Keratinocyte (primary cell): Measurements from ENCODE around the gene PPP1R17. TPM values are rescaled to one million over a fixed set of nuclear protein-coding genes. Genes with fewer than 3 reads are reported as not detected.

ENCODE experiments used
- DNase-seq: peaks from one replicate; pipeline ENCODE4 v3.0.0-alpha.2; 2011; ENCODE audit warnings: low read depth, missing footprints, low spot score
- FAIRE-seq: peaks from 2 replicates; lab custom pipeline; 2011; peaks lifted over from hg19 to GRCh38; lab: Jason Lieb, UNC
- H2AFZ ChIP-seq: 2 replicates; pipeline ENCODE4 v1.6.0; 2012; ENCODE audit warnings: low read length, control low read depth, inconsistent platforms; ENCODE audit not compliant: control insufficient read depth
- H3K27ac ChIP-seq: 2 replicates; pipeline ENCODE4 v1.5.1; 2011; ENCODE audit warnings: low read length; ENCODE audit not compliant: control insufficient read depth, insufficient read depth
- H3K27me3 ChIP-seq: 3 replicates; pipeline ENCODE4 v1.6.0; 2011; ENCODE audit warnings: low read length; ENCODE audit not compliant: control insufficient read depth, insufficient read depth; ENCODE audit errors: extremely low read depth
- H3K36me3 ChIP-seq, 2 experiments: 2 replicates in 1 of 2; 3 replicates in 1 of 2; pipeline ENCODE4 v1.5.1; 2011; ENCODE audit warnings: low read length in 2 of 2, mild to moderate bottlenecking in 1 of 2; ENCODE audit not compliant: control insufficient read depth in 2 of 2, insufficient read depth in 2 of 2; ENCODE audit errors: extremely low read depth in 1 of 2
- H3K4me1 ChIP-seq: 3 replicates; pipeline ENCODE4 v1.5.1; 2011; ENCODE audit warnings: low read length; ENCODE audit not compliant: control insufficient read depth, insufficient read depth; ENCODE audit errors: extremely low read depth
- H3K4me2 ChIP-seq: 3 replicates; pipeline ENCODE4 v1.6.0; 2011; ENCODE audit warnings: low read depth, low read length; ENCODE audit not compliant: control insufficient read depth, insufficient read depth; ENCODE audit errors: extremely low read depth
- H3K4me3 ChIP-seq, 3 experiments: fragments of 200-600 bp in 1 of 3; sonication (generic) in 1 of 3; 2 replicates in 2 of 3; 3 replicates in 1 of 3; pipeline ENCODE4 v1.5.1; 2011 to 2016; ENCODE audit warnings: low read length in 3 of 3, mild to moderate bottlenecking in 3 of 3, control low read depth in 2 of 3, inconsistent platforms in 1 of 3, low read depth in 1 of 3, mixed read lengths in 1 of 3, mixed run types in 1 of 3, moderate library complexity in 1 of 3; ENCODE audit not compliant: control insufficient read depth in 2 of 3, insufficient read depth in 2 of 3; ENCODE audit errors: extremely low read depth in 1 of 3
- H3K79me2 ChIP-seq: 2 replicates; pipeline ENCODE4 v1.6.0; 2012; ENCODE audit warnings: low read length; ENCODE audit not compliant: control insufficient read depth, insufficient read depth
- H3K9ac ChIP-seq: 3 replicates; pipeline ENCODE4 v1.6.0; 2011; ENCODE audit warnings: low read length; ENCODE audit not compliant: control insufficient read depth, insufficient read depth; ENCODE audit errors: extremely low read depth
- H3K9me1 ChIP-seq: 3 replicates; pipeline ENCODE4 v1.6.0; 2011; ENCODE audit warnings: low read length; ENCODE audit not compliant: control insufficient read depth, insufficient read depth; ENCODE audit errors: extremely low read depth
- H3K9me3 ChIP-seq: 2 replicates; pipeline ENCODE4 v1.5.1; 2012; ENCODE audit warnings: low read depth, low read length; ENCODE audit not compliant: control insufficient read depth
- H4K20me1 ChIP-seq: 3 replicates; pipeline ENCODE4 v1.6.0; 2011; ENCODE audit warnings: low read length; ENCODE audit not compliant: control insufficient read depth, insufficient read depth; ENCODE audit errors: extremely low read depth
- CTCF ChIP-seq, 3 experiments: IDR thresholded peaks in 1 of 3; conservative IDR thresholded peaks in 1 of 3; optimal IDR thresholded peaks in 1 of 3; 2 replicates in 2 of 3; 3 replicates in 1 of 3; pipeline versions ENCODE3 to v1.5.1; 2011; ENCODE audit warnings: low read length in 3 of 3, mild to moderate bottlenecking in 3 of 3, moderate library complexity in 2 of 3, control low read depth in 1 of 3, inconsistent platforms in 1 of 3; ENCODE audit not compliant: insufficient read depth in 2 of 3; ENCODE audit errors: extremely low read depth in 1 of 3
- EZH2 ChIP-seq: IDR thresholded peaks from one replicate; pipeline ENCODE4 v1.6.1; 2012; ENCODE audit warnings: inconsistent platforms, mild to moderate bottlenecking, low read length, moderate library complexity
- dilution Hi-C: fragments of 300-500 bp; cut with MboI; formaldehyde crosslinking; loops from one replicate; pipeline ENCODE4 v1.7.0; 2020; ENCODE audit warnings: low sequenced_read_pairs; ENCODE audit not compliant: extremely low pct_ligation_motif_present
- polyA plus RNA-seq, 5 experiments: library from polyadenylated mRNA; depleted of rRNA in 3 of 5; stranded (reverse) in 3 of 5; stranded (forward) in 1 of 5; unstranded in 1 of 5; fragments of >200 nt; gene quantifications; 1 replicate in 1 of 5; 2 replicates in 3 of 5; 3 replicates in 1 of 5; pipeline versions ENCODE4 v1.2.1 to v1.2.3, GENCODE V29; 2011 to 2012; ENCODE audit warnings: missing spikeins in 2 of 5, low read depth in 1 of 5, low replicate concordance in 1 of 5

Gene PPP1R17
- polyA plus RNA-seq, 1 donor (not counting 4 experiments of a cell fraction or from before 2014, with no cell fraction given) = not detected

DNA sequence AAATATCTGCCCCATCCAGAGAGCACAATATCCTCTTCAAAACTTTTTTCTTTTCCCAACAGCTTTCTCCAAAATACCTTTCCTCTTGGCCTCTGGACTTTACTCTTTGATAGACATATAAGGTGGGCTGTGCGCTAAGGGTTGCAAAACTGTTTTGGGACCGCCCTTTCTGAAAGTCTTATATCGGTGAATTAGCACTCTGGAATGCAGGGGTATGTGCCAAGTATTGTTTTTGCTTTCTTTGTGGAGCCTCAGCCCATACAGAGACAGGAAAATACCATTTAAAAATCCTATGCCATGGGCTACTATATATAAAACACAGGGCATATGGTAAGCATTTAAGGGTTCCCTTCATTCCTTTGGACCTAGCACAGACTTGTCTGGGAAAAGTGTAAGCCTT is 37.7 kb downstream of the PPP1R17 start:
- Histone ChIP-seq H3K4me3 (no peak overlapping the region), H3K9me3 (no peaks in the 10 kb centered on the region), H2AFZ (no peak overlapping the region), H3K9ac (no peak overlapping the region), H3K27me3 (no peaks in the 10 kb centered on the region), H3K36me3 (no peaks in the 10 kb centered on the region), H3K79me2 (no peaks in the 10 kb centered on the region), H4K20me1 (no peaks in the 10 kb centered on the region), H3K4me1 (peaks cover 10% of the 10 kb centered on the region), H3K9me1 (no peaks in the 10 kb centered on the region), H3K4me2 (peak overlapping the region; percentile 10), H3K27ac (no peak overlapping the region)
- TF ChIP-seq CTCF (optimal IDR thresholded peaks at IDR 0.05 in 1 of 3, IDR thresholded peaks at IDR 0.05 in 1 of 3, conservative IDR thresholded peaks at IDR 0.05 in 1 of 3; ENCODE audit: extremely low read depth in 1 of 3, insufficient read depth in 2 of 3, low read length in 3 of 3) (no peak), EZH2 (no peak)
- dilution Hi-C loops = no loop called here
- FAIRE-seq = peak; percentile 73
- DNase-seq = no peak

GRCh38 chr7:31729195-31729804 is 42.3 kb downstream of the PPP1R17 start:
- DNase-seq (no peak), FAIRE-seq (peak; percentile 94)
- H3K9ac ChIP-seq = no peak overlapping the region
- no peak overlapping the region for H3K4me3 ChIP-seq
- dilution Hi-C loops = no loop called here
- no peaks in the 10 kb centered on the region for H3K27me3 ChIP-seq
- H4K20me1 ChIP-seq = no peaks in the 10 kb centered on the region
- H3K27ac ChIP-seq = no peak overlapping the region
- H3K4me2 ChIP-seq = no peak overlapping the region
- H3K9me1 ChIP-seq = no peaks in the 10 kb centered on the region
- H3K4me1 ChIP-seq = peaks cover 16% of the 10 kb centered on the region
- TF ChIP-seq CTCF (optimal IDR thresholded peaks at IDR 0.05 in 1 of 3, IDR thresholded peaks at IDR 0.05 in 1 of 3, conservative IDR thresholded peaks at IDR 0.05 in 1 of 3; ENCODE audit: extremely low read depth in 1 of 3, insufficient read depth in 2 of 3, low read length in 3 of 3) (no peak), EZH2 (no peak)
- no peaks in the 10 kb centered on the region for H3K9me3 ChIP-seq
- H3K36me3 ChIP-seq = no peaks in the 10 kb centered on the region
- H2AFZ ChIP-seq = no peak overlapping the region
- no peaks in the 10 kb centered on the region for H3K79me2 ChIP-seq
